ENCODE measurements around the gene NECTIN4. TPM values are rescaled to one million over a fixed set of nuclear protein-coding genes. Genes with fewer than 3 reads are reported as not detected.

Gene NECTIN4
- total and polyA plus RNA-seq, 2 of the 13 experiments (the other 11 are each of a cell fraction or from before 2014, with no cell fraction given) = 5.9 to 12.4 TPM

DNA sequence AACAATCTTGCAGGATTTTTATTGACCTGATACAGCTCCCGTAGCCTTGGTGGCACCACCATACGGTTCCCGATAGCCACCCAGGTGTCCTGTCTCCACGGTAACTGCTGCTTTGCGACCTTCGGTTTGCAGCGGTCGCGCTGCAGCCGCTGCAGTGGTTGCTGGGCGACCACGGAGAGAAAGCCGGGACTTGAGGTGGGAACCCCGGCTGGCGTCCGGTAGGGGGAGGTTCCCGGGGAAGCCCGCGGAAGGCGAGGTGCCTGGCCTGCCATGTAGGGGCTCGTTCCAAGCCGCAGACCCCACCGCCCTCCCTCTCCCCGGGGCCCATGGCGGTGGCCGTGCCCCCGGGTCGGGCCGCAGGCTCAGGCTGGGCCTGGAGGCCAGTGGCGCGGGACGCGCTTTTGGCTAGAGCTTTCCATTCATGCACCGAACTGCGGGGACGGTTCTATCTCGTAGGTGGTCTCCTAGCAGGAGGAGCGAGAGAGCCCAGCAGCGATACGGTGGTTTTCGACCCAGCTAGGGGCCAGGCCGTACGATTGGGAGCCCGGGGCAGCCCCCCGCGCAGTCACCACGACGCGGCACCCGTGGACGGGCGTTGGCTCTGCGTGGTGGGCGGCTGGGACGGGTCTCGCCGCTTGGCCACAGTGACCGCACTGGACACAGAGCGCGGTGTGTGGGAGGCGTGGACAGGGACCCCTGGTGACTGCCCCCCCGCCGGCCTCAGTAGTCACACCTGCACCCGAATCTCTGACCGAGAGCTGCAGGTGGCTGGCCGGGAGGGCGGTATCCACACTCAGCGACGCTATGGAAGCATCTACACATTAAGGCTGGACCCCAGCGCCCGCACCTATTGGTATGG lies 9.1 kb upstream of the NECTIN4 start, which contains the start of gene KLHDC9 (continued):
- TF ChIP-seq ZNF142 (CRISPR knock-in tag; IDR thresholded peaks at IDR 0.05) = 0 out of 2 replicates have a peak, but pooled peaks have one; percentile 51
- TF ChIP-seq TBX2 (CRISPR knock-in tag; IDR thresholded peaks at IDR 0.05; ENCODE audit: borderline replicate concordance) = 0 out of 2 replicates have a peak, but pooled peaks have one; percentile 30
- 0 out of 2 replicates have a peak, but pooled peaks have one; percentile 11 for TF ChIP-seq ZMYM2 (CRISPR knock-in tag; IDR thresholded peaks at IDR 0.05)
- 0 out of 2 replicates have a peak, but pooled peaks have one; percentile 23 for TF ChIP-seq KLF12 (CRISPR knock-in tag; IDR thresholded peaks at IDR 0.05; ENCODE audit: borderline replicate concordance)
- 0 out of 2 replicates have a peak, but pooled peaks have one; percentile 46 for TF ChIP-seq KAT8 (CRISPR knock-in tag; IDR thresholded peaks at IDR 0.05)
- peak; percentile 71 for TF ChIP-seq ZFY (CRISPR knock-in tag; IDR thresholded peaks at IDR 0.05)
- TF ChIP-seq ZMYM4 (CRISPR knock-in tag; IDR thresholded peaks at IDR 0.05) = 0 out of 2 replicates have a peak, but pooled peaks have one; percentile 7
- TF ChIP-seq, protein P1, sequence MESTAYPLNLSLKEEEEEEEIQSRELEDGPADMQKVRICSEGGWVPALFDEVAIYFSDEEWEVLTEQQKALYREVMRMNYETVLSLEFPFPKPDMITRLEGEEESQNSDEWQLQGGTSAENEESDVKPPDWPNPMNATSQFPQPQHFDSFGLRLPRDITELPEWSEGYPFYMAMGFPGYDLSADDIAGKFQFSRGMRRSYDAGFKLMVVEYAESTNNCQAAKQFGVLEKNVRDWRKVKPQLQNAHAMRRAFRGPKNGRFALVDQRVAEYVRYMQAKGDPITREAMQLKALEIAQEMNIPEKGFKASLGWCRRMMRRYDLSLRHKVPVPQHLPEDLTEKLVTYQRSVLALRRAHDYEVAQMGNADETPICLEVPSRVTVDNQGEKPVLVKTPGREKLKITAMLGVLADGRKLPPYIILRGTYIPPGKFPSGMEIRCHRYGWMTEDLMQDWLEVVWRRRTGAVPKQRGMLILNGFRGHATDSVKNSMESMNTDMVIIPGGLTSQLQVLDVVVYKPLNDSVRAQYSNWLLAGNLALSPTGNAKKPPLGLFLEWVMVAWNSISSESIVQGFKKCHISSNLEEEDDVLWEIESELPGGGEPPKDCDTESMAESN (CRISPR knock-in tag; conservative IDR thresholded peaks at IDR 0.05) = 0 out of 2 replicates have a peak, but pooled peaks have one; percentile 22
- no peak for TF ChIP-seq ZSCAN9 (CRISPR knock-in tag; IDR thresholded peaks at IDR 0.05; ENCODE audit: borderline replicate concordance)
- no peak for TF ChIP-seq HNF1A (IDR thresholded peaks at IDR 0.05; ENCODE audit: low read depth)
- 0 out of 2 replicates have a peak, but pooled peaks have one; percentile 36 for TF ChIP-seq HNF1A (CRISPR knock-in tag; IDR thresholded peaks at IDR 0.05; ENCODE audit: borderline replicate concordance)
- TF ChIP-seq ZNF331 (CRISPR knock-in tag; IDR thresholded peaks at IDR 0.05) = peak; percentile 31; the same call in 1 of the 2 replicates
- no peak for TF ChIP-seq ZNF776 (CRISPR knock-in tag; IDR thresholded peaks at IDR 0.05)
- peak; percentile 67 for TF ChIP-seq ZFX (CRISPR knock-in tag; IDR thresholded peaks at IDR 0.05; ENCODE audit: low read depth)
- TF ChIP-seq, protein P2, sequence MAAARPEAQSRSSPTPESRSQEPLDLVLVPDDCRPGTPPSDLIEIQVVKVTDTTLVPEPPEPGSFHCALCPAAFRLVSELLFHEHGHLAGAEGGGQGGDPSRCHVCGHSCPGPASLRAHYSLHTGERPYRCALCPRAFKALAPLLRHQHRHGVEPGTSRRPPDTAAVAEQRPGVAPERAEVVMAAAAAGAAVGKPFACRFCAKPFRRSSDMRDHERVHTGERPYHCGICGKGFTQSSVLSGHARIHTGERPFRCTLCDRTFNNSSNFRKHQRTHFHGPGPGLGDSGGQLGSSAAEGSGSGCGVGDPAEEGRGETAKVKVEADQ (CRISPR knock-in tag; IDR thresholded peaks at IDR 0.05; ENCODE audit: borderline replicate concordance) = no peak

Measured in HepG2 (cell line).